ENCODE measurements around the gene SYNDIG1.

SYNDIG1 gene

GRCh38 chr20:24473435-24474223, 4.2 kb downstream of the SYNDIG1 start:
- DNase-seq: no peak

- DNase-seq: no peak
Observed at GRCh38 chr20:24477831-24478547, 8.6 kb downstream of the SYNDIG1 start.

DNA sequence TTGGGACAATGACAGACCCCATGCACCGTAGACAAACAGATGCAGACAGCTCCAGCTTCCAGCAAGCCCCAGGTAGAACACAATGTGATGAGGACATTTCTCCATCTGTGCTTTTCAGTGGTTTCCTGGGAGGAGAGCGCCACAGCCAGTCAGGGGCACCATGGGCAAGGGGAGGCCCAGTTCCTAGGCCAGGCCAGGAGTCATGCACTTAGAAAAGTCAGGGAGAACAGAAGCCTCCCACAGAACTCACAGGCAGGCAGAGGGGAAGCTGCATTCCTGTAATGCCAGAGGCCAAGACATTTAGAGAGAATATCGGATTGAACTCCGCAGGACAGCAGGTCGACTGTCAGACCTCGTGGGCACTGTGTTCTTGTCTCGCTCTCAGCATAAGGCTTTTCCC, 9.2 kb downstream of the SYNDIG1 start:
- DNase-seq: no peak

DNA sequence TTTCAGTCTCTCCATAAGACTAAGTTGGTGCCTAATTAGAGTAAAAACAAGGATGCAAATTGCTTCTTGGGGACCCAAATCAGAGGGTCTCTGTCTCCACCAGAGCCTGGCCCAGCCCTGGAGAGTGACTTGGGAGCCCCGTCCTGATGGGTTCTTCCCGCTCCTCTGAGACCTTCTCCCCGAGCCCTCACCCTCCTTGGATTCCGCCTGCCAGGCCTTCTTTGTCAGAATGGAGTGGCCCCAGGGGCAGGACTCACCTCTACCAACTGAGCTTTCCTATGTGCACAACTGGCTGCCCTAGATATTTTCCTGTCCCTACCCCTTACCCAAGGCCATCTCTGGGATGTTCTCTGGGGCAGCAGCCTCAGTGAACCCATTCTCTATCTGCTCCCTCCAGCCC, 9.7 kb downstream of the SYNDIG1 start:
- no peak for DNase-seq

DNA sequence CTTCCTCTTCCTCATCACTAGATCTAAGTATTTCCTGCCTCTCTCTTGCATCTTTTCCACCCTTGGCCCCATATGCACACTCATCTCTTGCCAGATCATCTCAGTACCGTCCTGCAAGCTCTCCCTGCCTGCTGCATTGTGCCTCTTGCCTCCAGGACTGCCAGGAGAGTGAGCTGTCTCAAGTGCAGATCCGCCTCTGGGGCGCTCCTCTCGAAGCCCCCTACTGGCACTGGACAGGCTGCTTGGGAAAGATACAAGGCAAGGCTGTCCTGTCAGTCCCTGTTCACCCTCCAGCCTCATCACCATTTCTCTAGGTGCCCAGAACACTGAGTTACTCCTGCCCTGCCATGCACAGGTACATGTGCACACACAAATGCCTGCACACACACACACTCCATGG, 10.2 kb downstream of the SYNDIG1 start:
- no peak for DNase-seq

- no peak for DNase-seq
Observed at GRCh38 chr20:24480509-24480908, 11.1 kb downstream of the SYNDIG1 start.

GRCh38 chr20:24481173-24481572, 11.7 kb downstream of the SYNDIG1 start:
- DNase-seq: no peak

GRCh38 chr20:24483435-24484080, 14.1 kb downstream of the SYNDIG1 start:
- DNase-seq: no peak

DNA sequence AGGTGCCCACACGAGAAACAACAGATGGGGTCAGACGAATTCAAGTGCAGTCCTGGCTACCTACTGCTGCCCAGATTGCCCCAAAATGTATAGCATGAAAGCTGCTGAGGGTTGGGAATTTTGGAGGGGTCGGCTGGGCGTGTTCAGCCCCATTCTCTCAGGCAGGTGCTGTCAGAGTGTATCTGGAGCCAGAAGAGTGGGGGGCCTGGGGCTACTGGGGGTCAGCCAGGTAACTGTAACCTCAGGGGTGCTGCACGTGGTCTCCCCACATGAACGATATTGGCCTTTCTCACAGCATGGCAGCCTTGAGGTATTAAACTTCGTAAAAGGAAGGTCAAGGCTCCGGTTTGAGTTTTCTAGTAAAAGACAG, 14.6 kb downstream of the SYNDIG1 start:
- DNase-seq: no peak

GRCh38 chr20:24485981-24486380, 16.6 kb downstream of the SYNDIG1 start:
- no peak for DNase-seq

DNA sequence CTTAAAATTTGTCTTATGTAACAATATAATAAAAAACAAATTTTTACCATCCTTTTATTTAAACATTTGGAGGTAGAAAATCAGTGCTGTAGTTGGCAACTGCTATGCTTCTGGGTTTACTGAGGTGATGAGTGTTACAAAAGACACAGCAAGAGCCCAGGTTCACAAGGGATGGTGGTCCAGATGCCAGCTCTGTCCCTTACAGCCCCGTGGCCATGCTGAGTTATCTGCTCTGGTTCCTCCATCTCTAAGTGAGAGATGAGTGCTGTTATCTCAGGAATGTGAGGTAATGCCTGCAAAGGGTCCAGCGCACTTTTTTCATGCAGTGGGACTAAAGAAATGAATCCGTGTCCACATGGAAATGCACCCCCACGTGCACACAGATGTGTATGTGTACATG, 17.8 kb downstream of the SYNDIG1 start:
- no peak for DNase-seq

GRCh38 chr20:24487648-24488047, 18.2 kb downstream of the SYNDIG1 start:
- no peak for DNase-seq

DNA sequence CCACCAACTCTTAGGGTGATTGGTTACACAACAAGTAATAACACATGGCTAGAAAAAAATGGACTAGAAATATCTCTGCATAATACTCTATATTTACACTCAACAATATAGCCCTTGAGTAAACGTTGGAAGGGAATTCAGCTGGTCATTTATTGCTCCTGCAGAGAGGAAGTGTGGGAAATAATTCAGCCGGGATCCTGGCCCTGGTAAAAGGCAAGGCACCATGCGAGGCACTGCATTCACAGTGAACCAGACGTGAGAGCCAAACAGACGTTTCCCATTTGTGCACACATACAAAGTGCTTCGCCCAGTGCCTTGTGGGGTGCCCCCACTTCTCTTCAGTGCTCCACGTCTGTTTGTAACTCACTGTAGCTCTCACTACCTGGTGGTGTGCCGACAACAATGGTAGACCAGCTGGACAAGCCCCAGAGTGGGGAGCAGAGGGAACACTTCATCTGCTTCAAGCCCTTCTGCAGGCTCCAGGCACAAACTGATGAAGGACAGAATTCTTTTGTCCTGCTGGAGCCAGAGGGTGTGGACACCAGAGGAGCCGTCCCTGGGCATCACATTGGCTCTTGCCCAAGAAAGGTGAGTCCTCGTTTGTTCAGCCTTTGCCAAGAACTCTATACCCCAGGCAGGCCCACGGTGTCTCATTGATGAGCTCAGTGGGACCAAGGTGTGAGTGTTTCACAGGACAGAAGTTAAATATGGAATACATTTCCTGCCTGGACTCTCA, 18.8 kb downstream of the SYNDIG1 start:
- no peak for DNase-seq

GRCh38 chr20:24488800-24489175, 19.4 kb downstream of the SYNDIG1 start:
- DNase-seq: no peak

DNA sequence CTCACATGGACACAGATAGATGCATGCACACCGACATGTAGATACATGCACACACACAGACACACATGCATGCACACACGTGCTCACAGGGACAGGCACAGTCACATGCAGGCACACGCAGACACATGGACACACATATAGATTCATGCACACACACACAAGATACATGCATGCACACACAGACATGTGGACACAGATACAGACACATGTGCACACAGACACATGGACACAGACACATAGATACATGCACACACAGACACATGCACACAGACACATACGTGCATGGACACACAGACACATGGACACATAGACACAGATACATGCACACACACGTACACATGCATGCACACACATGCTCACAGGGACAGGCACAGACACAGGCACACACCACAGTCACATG, 19.8 kb downstream of the SYNDIG1 start:
- no peak for DNase-seq

- no peak for DNase-seq
Observed at GRCh38 chr20:24489631-24490260, 20.3 kb downstream of the SYNDIG1 start.

DNA sequence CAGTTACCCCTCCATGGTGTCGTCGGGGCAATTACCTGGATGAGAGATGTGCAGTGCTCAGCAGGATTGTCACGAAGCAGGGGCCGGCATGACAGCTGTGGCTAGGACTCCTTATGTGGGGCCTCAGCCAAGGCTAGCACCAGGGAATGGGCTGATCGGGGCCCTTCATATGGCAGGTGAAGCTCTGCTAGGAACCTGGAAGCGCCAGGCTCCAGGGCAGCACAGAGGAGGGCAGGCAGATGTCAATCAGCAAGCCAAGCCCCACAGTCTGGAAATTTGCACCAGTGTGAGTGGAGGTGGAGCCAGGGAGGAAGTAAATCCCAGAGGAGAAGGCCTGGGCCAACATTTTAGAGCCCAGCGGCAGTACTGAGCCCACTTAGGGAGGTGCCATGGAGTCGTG, 21.2 kb downstream of the SYNDIG1 start:
- no peak for DNase-seq

DNA sequence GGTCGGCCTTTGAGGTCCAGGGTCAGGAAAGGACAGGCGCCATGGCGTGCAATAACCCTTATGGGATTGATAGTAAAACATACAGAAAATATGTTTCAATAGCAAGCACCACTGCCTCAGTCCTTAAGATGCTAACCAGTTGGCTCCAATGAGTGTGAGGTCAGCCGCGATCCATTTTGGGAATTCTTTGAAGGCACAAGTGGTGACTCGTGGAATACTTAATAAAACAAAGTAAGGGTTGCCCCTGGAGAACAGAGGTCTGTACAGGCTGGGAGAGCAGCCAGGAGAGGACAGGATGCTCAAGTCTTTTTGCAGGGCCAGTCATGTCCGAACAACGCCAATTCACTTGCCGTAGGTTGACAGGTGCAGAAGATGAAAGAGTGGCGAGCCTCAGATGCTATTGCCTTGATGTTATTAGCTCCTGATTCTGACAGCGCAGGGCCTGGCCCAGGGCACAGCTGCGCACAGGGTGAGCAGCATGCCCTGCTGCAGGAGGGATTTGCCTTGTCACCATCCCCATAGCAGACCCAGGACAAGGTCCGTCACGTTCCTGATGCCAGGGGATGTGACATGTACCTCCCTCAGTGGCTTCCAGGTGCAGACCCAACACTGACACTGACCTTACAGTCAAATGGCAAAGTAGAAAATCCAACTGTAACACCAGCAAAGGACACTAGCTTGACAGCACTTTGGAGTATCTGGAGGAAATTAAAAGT, 21.8 kb downstream of the SYNDIG1 start:
- DNase-seq: no peak

DNA sequence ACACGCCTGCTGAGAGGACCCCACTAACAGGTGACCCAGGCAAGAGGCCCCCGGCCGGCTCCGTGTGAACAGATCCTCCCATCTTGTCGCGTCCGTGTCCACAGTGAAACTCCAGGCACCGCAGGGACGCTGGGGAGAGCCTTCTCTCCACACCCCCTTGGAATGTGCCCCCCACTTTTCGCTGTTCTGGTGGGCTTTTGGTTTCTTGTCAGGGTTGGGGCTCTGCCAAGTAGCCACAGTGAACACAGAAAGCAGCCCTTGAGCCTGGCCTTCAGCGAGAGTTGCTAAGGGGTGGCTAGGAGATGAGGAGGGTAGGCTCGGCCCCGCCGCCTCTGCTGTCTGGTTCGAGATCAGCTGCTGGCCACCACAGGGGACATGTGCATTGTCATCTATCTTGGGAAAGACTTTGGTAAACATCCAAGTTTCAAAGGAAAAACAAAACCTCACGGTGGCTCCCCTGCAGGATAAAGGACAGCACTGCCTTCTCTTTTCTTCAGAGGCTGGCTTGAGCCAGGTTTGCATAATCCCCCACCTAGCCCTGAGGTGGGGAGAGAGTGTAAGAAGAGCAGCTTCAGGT, 22.7 kb downstream of the SYNDIG1 start:
- DNase-seq: no peak

DNA sequence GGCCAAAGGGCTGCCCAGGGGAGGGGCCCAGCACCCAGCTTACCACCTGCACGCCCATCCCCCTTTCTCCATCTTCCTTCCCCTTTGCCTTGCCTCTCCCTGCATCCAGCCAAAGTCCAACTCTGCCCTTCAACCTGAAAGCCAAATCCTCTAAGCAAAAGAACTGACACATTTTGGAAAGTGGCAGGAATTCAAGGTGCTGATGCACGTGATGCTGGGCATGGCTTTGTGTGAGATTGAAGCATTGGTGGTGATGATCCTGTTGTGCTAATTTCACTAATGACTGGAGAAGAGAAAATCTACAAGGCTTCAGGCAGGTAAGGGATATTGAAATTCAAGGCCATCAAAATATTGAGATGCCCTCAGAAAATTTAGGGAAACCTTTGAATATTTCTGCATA, 23.3 kb downstream of the SYNDIG1 start:
- DNase-seq: no peak

- no peak for DNase-seq
Observed at GRCh38 chr20:24493181-24493580, 23.8 kb downstream of the SYNDIG1 start.
